ENCODE results near the gene ADGRL2.
A peak's percentile ranks its signal among the peaks of the same experiment; 100 is the strongest.

ADGRL2 gene

DNA sequence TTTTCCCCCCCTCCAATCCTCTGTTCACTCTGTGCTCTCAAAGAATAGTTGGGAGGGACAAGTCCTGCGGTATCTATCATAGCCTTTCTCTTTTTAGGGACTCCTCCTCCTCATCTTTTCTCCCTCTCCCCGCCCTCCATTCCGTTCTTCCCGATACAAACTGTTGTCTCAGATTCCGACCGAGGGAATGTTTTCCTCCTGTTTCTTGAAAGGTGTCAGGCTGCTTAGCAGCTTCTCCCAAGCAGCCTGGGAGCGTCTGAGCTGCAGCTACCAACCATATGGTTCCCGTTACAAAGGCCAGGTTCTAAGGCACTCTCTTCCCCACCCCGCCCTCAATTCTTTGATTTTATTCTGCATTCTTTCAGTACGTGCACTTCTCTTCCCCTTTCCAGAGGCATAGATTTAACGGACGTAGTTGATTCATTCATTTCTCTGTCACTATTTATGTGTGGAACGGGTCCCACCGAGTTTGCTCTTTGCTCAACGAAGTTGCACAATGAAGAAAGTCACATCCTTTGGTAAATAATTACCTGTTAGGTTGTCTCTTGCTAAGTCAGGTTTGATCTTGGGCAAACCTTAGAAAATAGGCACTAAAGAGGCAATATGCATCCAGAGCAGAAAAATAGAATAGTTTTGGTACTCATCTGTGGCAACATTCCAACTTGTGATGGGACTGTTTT lies 2.8 kb downstream of the ADGRL2 start:
- no peak overlapping the region; the same call in 1 of the 2 replicates for H3K4me2 ChIP-seq
- no peaks in the 10 kb centered on the region for H3K4me1 ChIP-seq (ENCODE audit: low read depth, poor library complexity, severe bottlenecking)
- H4K20me1 ChIP-seq (ENCODE audit: insufficient read depth), result no peaks in the 10 kb centered on the region
- no peaks in the 10 kb centered on the region for H3K36me3 ChIP-seq (ENCODE audit: insufficient read depth)
- H3K9ac ChIP-seq, result no peak overlapping the region
- H3K79me2 ChIP-seq (ENCODE audit: insufficient read depth, low read depth), result no peaks in the 10 kb centered on the region
- H3K27ac ChIP-seq, result no peak overlapping the region
- H3K27me3 ChIP-seq (ENCODE audit: insufficient read depth, low read depth), result no peaks in the 10 kb centered on the region
- TF ChIP-seq, protein P1, sequence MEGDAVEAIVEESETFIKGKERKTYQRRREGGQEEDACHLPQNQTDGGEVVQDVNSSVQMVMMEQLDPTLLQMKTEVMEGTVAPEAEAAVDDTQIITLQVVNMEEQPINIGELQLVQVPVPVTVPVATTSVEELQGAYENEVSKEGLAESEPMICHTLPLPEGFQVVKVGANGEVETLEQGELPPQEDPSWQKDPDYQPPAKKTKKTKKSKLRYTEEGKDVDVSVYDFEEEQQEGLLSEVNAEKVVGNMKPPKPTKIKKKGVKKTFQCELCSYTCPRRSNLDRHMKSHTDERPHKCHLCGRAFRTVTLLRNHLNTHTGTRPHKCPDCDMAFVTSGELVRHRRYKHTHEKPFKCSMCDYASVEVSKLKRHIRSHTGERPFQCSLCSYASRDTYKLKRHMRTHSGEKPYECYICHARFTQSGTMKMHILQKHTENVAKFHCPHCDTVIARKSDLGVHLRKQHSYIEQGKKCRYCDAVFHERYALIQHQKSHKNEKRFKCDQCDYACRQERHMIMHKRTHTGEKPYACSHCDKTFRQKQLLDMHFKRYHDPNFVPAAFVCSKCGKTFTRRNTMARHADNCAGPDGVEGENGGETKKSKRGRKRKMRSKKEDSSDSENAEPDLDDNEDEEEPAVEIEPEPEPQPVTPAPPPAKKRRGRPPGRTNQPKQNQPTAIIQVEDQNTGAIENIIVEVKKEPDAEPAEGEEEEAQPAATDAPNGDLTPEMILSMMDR (conservative IDR thresholded peaks at IDR 0.05; ENCODE audit: low read depth, low read length), result no peak
- no peak overlapping the region for H3K4me3 ChIP-seq (IDR thresholded peaks at IDR 0.05; ENCODE audit: insufficient read depth, low read depth, low read length)
- peak overlapping the region; percentile 88; the same call in 1 of the 2 replicates for H2AFZ ChIP-seq (ENCODE audit: low read depth)

DNA sequence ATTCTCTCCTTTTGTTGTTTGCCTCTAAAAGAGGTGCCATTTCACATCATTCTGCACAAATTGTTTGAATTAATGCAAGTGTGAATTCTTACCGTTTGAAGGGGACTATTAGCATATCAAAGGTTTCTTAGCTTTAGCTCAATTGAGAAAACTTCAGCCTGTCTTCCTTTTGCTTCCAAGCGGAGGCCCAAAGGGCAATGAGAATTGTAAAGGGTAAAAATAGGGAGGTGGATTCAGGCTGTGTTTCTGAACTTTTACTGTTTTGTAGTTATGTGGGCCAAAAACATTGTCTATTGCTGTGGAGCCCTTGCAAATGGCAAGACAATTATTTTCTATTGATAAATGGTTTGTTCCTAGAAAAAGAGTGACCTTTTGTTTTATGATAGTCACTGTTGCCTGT lies 3.6 kb downstream of the ADGRL2 start:
- H3K79me2 ChIP-seq (ENCODE audit: insufficient read depth, low read depth), result no peaks in the 10 kb centered on the region
- no peak overlapping the region for H3K4me3 ChIP-seq (IDR thresholded peaks at IDR 0.05; ENCODE audit: insufficient read depth, low read depth, low read length)
- H3K27me3 ChIP-seq (ENCODE audit: insufficient read depth, low read depth), result no peaks in the 10 kb centered on the region
- TF ChIP-seq, protein P1 (conservative IDR thresholded peaks at IDR 0.05; ENCODE audit: low read depth, low read length), result no peak
- H3K27ac ChIP-seq, result no peak overlapping the region
- H3K9ac ChIP-seq, result no peak overlapping the region
- H3K36me3 ChIP-seq (ENCODE audit: insufficient read depth), result no peaks in the 10 kb centered on the region
- H2AFZ ChIP-seq (ENCODE audit: low read depth), result no peak overlapping the region
- no peaks in the 10 kb centered on the region for H3K4me1 ChIP-seq (ENCODE audit: low read depth, poor library complexity, severe bottlenecking)
- H4K20me1 ChIP-seq (ENCODE audit: insufficient read depth), result no peaks in the 10 kb centered on the region
- no peak overlapping the region for H3K4me2 ChIP-seq

DNA sequence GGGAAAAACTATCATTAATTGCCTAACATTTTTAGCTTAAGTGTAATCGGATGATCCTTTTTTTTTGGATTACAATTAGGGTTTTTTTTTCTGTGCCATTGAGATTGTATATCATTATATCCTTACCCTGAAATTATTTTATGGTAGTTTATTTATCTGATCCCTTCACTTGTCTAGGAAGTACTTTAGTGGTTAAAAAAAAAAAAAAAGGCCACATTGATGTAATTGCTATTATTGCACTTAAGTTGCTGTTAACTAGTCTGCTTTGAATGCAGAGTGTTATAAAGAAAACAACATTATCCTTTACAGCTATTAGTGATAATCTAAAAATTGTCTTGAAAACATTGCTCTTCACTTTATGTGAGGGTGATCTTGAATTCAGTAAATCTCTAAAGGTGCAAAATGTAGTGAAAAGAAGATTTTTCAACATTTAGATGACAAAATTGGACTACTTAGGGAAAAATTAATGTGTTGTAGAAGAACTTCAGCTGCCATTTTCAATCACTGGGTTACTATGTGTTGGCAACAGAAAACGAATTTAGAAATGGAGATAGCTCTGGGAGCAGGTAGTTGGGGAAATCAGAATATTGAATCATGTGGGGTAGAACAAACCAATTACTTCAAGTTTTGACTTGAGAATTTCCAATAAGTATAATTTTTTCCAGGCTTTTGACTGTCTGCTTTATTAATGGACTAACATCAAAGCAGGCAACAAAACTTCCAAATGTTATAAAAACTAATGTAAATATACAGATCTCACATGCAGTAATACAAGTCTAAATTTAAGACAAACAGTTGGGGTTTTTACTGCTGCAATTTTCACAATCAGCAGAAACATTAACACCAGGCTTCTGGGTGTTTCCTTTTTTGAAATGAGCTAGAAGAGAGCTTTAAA lies 5.0 kb downstream of the ADGRL2 start:
- Histone ChIP-seq H3K27ac (no peak overlapping the region), H3K4me1 (ENCODE audit: low read depth, poor library complexity, severe bottlenecking) (no peaks in the 10 kb centered on the region)

DNA sequence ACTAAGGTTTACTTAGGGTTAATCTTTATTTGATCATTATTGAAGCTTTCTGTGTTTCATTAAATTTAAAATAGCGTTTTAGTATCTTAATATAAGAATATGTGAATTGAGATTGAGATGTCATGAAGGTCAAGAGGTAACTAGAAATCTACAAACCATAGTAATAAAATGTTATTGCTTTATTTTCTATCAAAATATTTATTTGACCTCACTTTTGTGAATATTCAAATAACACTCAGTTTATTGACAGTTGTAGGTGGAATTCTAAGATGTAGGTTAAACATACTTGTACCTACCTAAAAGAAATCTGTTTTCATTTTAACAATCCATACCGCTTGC lies 5.7 kb downstream of the ADGRL2 start:
- Histone ChIP-seq H3K27me3 (ENCODE audit: insufficient read depth, low read depth) (no peaks in the 10 kb centered on the region), H3K36me3 (ENCODE audit: insufficient read depth) (no peaks in the 10 kb centered on the region), H3K9ac (no peak overlapping the region), H4K20me1 (ENCODE audit: insufficient read depth) (no peaks in the 10 kb centered on the region), H3K4me3 (IDR thresholded peaks at IDR 0.05; ENCODE audit: insufficient read depth, low read depth, low read length) (no peak overlapping the region), H2AFZ (ENCODE audit: low read depth) (no peak overlapping the region), H3K4me1 (ENCODE audit: low read depth, poor library complexity, severe bottlenecking) (no peaks in the 10 kb centered on the region), H3K79me2 (ENCODE audit: insufficient read depth, low read depth) (no peaks in the 10 kb centered on the region), H3K27ac (no peak overlapping the region), H3K4me2 (no peak overlapping the region)
- TF ChIP-seq, protein P1 (conservative IDR thresholded peaks at IDR 0.05; ENCODE audit: low read depth, low read length), result no peak

More for the DNA sequence above, 5.0 kb downstream of the ADGRL2 start:
- Histone ChIP-seq H4K20me1 (ENCODE audit: insufficient read depth) (no peaks in the 10 kb centered on the region), H3K4me3 (IDR thresholded peaks at IDR 0.05; ENCODE audit: insufficient read depth, low read depth, low read length) (no peak overlapping the region), H3K36me3 (ENCODE audit: insufficient read depth) (no peaks in the 10 kb centered on the region), H3K9ac (no peak overlapping the region), H2AFZ (ENCODE audit: low read depth) (no peak overlapping the region), H3K4me2 (no peak overlapping the region), H3K27me3 (ENCODE audit: insufficient read depth, low read depth) (no peaks in the 10 kb centered on the region), H3K79me2 (ENCODE audit: insufficient read depth, low read depth) (no peaks in the 10 kb centered on the region)
- TF ChIP-seq, protein P1 (conservative IDR thresholded peaks at IDR 0.05; ENCODE audit: low read depth, low read length), result no peak

Data from KMS-11 (cell line).